GM18868 (cell line): ENCODE data around the gene IFI30.

Source experiments
- ATAC-seq: cut with Tn5 transposase; IDR thresholded peaks from one replicate; pipeline ENCODE4 v1.9.1; 2021; ENCODE audit warnings: mild to moderate bottlenecking, moderate library complexity; ENCODE audit not compliant: unreplicated experiment

Gene IFI30

GRCh38 chr19:18223860-18224524, 50.4 kb downstream of the IFI30 start:
- ATAC-seq = no peak

GRCh38 chr19:18224525-18225354, 51.1 kb downstream of the IFI30 start:
- ATAC-seq = peak; percentile 94

DNA sequence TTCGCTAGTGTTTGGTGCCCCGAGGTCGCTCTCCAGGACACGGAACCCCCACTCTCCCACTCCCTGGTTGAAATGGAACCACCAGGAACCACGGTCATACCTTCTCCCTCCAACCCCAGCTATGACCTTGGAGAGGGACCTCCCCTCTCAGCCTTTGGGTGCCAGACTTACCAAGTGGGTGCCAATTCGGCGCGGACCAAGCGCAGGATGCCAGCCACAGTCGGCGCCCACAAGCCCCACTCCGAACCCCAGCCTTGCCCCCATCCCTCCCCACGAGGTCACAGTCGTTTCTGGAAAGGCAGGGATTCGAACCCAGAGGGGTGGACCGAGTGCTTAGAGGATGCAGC, 51.7 kb downstream of the IFI30 start:
- ATAC-seq = no peak

DNA sequence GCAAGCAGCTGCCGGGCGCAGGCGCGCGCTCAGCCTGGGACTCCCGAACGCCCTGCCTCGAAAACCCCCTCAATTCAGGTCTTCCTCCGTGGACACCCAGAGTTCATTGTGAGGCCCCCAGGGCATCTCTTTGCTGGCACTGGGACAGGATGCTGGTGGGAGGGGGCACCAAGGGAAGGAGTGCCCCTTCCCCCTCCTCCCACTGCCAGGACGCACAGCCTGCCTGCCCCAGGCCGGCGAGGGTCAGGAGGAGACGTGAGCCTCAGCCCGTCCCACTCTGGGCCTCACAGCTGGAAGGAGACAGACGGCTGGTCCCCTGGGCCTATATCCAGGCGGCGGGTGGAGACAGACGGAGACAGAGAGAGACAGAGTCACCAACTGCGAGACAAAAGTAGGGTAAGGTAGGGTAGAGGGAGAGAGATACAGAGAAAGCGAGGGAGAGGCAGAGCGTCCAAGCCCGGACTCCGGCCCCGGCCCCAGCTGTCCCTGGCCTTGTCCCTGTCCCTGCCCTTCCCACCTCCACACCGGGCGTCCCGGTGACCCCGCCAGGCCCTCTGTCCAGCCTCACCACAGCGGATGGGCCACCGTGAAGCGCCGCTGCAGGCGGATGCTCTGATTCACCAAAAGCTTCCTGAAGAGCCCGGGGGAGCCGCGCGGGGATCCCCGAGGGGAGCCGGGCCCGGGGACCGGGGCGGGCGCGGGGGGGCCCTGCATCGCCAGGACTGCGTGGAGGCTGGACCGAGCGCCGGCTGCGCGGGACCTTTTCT, 52.3 kb downstream of the IFI30 start, which contains the start of gene PDE4C:
PDE4C (minus strand) TSS at position 737 of the 767 bp plus-strand sequence; CDS start at position 714, 23 bp downstream.
- no peak for ATAC-seq

- no peak for ATAC-seq
Measured at GRCh38 chr19:18226956-18227780, 53.6 kb downstream of the IFI30 start.
